GM23338 (cell line): ENCODE data around the gene ZFAND6. TPM values are rescaled to one million over a fixed set of nuclear protein-coding genes. Genes with fewer than 3 reads are reported as not detected.
"Not testable (repeated sequence)": the region's sequence is repeated elsewhere in the genome, so short reads cannot be mapped to it uniquely, and the experiment has no call there.

Experiments used
- ATAC-seq: fragments of 200-7000 bp; cut with Tn5 transposase; 3 replicates; pipeline ENCODE4 v1.9.1; 2020
- DNase-seq: peaks from one replicate; pipeline ENCODE4 v3.0.0-alpha.2; 2015; ENCODE audit warnings: low spot score
- H2AFZ ChIP-seq: fragments of 200-600 bp; sonication (generic); 2 replicates; pipeline ENCODE4 v1.8.0; 2016; ENCODE audit warnings: antibody characterized with exemption, mild to moderate bottlenecking, moderate library complexity
- H3F3A ChIP-seq: fragments of 200-600 bp; sonication (generic); replicated peaks from 2 replicates; pipeline ENCODE4 v1.8.0; 2017; ENCODE audit warnings: antibody characterized with exemption, mixed run types, low read depth
- H3K27ac ChIP-seq: fragments of 200-600 bp; sonication (generic); 2 replicates; pipeline ENCODE4 v1.6.1; 2016; ENCODE audit warnings: low read depth
- H3K27me3 ChIP-seq: fragments of 200-600 bp; sonication (generic); 2 replicates; pipeline ENCODE4 v1.8.0; 2016; ENCODE audit warnings: mild to moderate bottlenecking, mixed run types, moderate library complexity; ENCODE audit not compliant: insufficient read depth
- H3K36me3 ChIP-seq: fragments of 200-600 bp; sonication (generic); 2 replicates; pipeline ENCODE4 v1.8.0; 2016; ENCODE audit warnings: mild to moderate bottlenecking; ENCODE audit not compliant: insufficient read depth
- H3K4me1 ChIP-seq: fragments of 200-600 bp; sonication (generic); 2 replicates; pipeline ENCODE4 v1.8.0; 2016; ENCODE audit warnings: mild to moderate bottlenecking, moderate library complexity; ENCODE audit not compliant: insufficient read depth
- H3K4me2 ChIP-seq: fragments of 200-600 bp; sonication (generic); 2 replicates; pipeline ENCODE4 v1.7.1; 2017; ENCODE audit warnings: mixed run types
- H3K4me3 ChIP-seq: fragments of 200-600 bp; sonication (generic); 2 replicates; pipeline ENCODE4 v1.6.1; 2016; ENCODE audit warnings: mixed run types
- H3K79me2 ChIP-seq: fragments of 200-600 bp; sonication (generic); replicated peaks from 2 replicates; pipeline ENCODE4 v1.8.0; 2017; ENCODE audit warnings: mild to moderate bottlenecking; ENCODE audit not compliant: insufficient read depth
- H3K9me2 ChIP-seq: fragments of 200-600 bp; sonication (generic); 2 replicates; pipeline ENCODE4 v1.8.0; 2017; ENCODE audit not compliant: insufficient read depth
- H4K20me1 ChIP-seq: fragments of 200-600 bp; sonication (generic); replicated peaks from 2 replicates; pipeline ENCODE4 v1.8.0; 2017; ENCODE audit warnings: mild to moderate bottlenecking; ENCODE audit not compliant: insufficient read depth
- H3K27ac Mint-ChIP-seq: 2 replicates; pipeline ENCODE4 v1.8.0; 2020; ENCODE audit warnings: inconsistent platforms, mild to moderate bottlenecking, moderate library complexity, mixed read lengths
- H3K27me3 Mint-ChIP-seq: 3 replicates; pipeline ENCODE4 v1.8.0; 2022; ENCODE audit warnings: low read depth, mild to moderate bottlenecking, moderate library complexity, mixed read lengths, inconsistent platforms; ENCODE audit not compliant: insufficient read depth, poor library complexity
- H3K36me3 Mint-ChIP-seq: 3 replicates; pipeline ENCODE4 v1.8.0; 2021; ENCODE audit warnings: low read depth, mild to moderate bottlenecking, inconsistent platforms, moderate library complexity, mixed read lengths
- H3K4me1 Mint-ChIP-seq: 3 replicates; pipeline ENCODE4 v1.8.0; 2020; ENCODE audit warnings: mild to moderate bottlenecking, inconsistent platforms, mixed read lengths
- H3K4me3 Mint-ChIP-seq: 3 replicates; pipeline ENCODE4 v1.8.0; 2021; ENCODE audit warnings: moderate library complexity, mild to moderate bottlenecking, inconsistent platforms, mixed read lengths
- H3K9me3 Mint-ChIP-seq: 3 replicates; pipeline ENCODE4 v1.8.0; 2020; ENCODE audit warnings: moderate library complexity, mild to moderate bottlenecking, inconsistent platforms, mixed read lengths
- ETS1 ChIP-seq: IDR thresholded peaks from 2 replicates; pipeline ENCODE4 v1.6.1; 2016; ENCODE audit warnings: antibody characterized with exemption
- EZH2 ChIP-seq: fragments of 200-600 bp; sonication (generic); IDR thresholded peaks from one replicate; pipeline ENCODE4 v1.8.0; 2017; ENCODE audit warnings: antibody characterized with exemption, mild to moderate bottlenecking, low read depth; ENCODE audit not compliant: unreplicated experiment
- JUNB ChIP-seq: IDR thresholded peaks from one replicate; pipeline ENCODE4 v1.6.1; 2016; ENCODE audit warnings: antibody characterized with exemption; ENCODE audit not compliant: unreplicated experiment
- POLR2AphosphoS5 ChIP-seq: IDR thresholded peaks from 2 replicates; pipeline ENCODE4 v1.6.1; 2016; ENCODE audit warnings: antibody characterized with exemption, low read depth
- REST ChIP-seq: IDR thresholded peaks from one replicate; pipeline ENCODE4 v1.6.1; 2018; ENCODE audit warnings: antibody characterized with exemption; ENCODE audit not compliant: unreplicated experiment
- STAT1 ChIP-seq: IDR thresholded peaks from one replicate; pipeline ENCODE4 v1.6.1; 2016; ENCODE audit warnings: antibody characterized with exemption; ENCODE audit not compliant: unreplicated experiment
- ZNF331 ChIP-seq: fragments of 250-450 bp; sonication (Bioruptor Pico); IDR thresholded peaks from 2 replicates; pipeline ENCODE4 v1.5.0; 2020; ENCODE audit warnings: low read depth, mild to moderate bottlenecking, moderate library complexity
- polyA plus RNA-seq: library from polyadenylated mRNA; unstranded; fragments of >200 nt; fragmentation: Nextera tagmentation; extraction: Ambion mirVana; gene quantifications from 2 replicates; pipeline ENCODE4 v1.2.1, GENCODE V29; 2016
- total RNA-seq: library from RNA; depleted of rRNA; stranded (reverse); fragments of >200 nt; shearing (Covaris generic); gene quantifications from 2 replicates; pipeline ENCODE4 v1.2.3, GENCODE V29; 2014

The ZFAND6 gene
- total and polyA plus RNA-seq, 2 experiments from 2014 or later, result 205 to 292 TPM

- Mint-ChIP-seq H3K4me1 (peaks cover 35% of the 10 kb centered on the region), H3K27ac (no peak overlapping the region), H3K36me3 (peaks cover 5% of the 10 kb centered on the region; the same call in 1 of the 3 replicates), H3K4me3 (no peak overlapping the region; the same call in 2 of the 3 replicates), H3K9me3 (no peaks in the 10 kb centered on the region; the same call in 2 of the 3 replicates), H3K27me3 (peaks cover 19% of the 10 kb centered on the region)
- H3K79me2 ChIP-seq, result no peaks in the 10 kb centered on the region; the same call in 1 of the 2 replicates
- peaks cover 23% of the 10 kb centered on the region for H3K4me1 ChIP-seq
- DNase-seq (no peak), ATAC-seq (no peak)
- H3F3A ChIP-seq, result peaks cover 5% of the 10 kb centered on the region; the same call in 1 of the 2 replicates
- no peak overlapping the region for H3K4me3 ChIP-seq
- H3K36me3 ChIP-seq, result no peaks in the 10 kb centered on the region; the same call in 1 of the 2 replicates
- no peak overlapping the region for H3K27ac ChIP-seq
- H4K20me1 ChIP-seq, result no peaks in the 10 kb centered on the region; the same call in 1 of the 2 replicates
- no peak overlapping the region for H2AFZ ChIP-seq
- 0 out of 2 replicates have a peak, but pooled peaks cover 7% of the 10 kb centered on the region for H3K27me3 ChIP-seq
- H3K4me2 ChIP-seq, result no peak overlapping the region
- H3K9me2 ChIP-seq, result no peaks in the 10 kb centered on the region
- TF ChIP-seq STAT1 (no peak), ETS1 (no peak), POLR2AphosphoS5 (no peak), ZNF331 (CRISPR knock-in tag) (no peak), REST (no peak), JUNB (no peak), EZH2 (no peak)
These were observed 95.5 kb downstream of the ZFAND6 start for GRCh38 chr15:80155001-80155377.

- not testable (repeated sequence) for H3K27ac ChIP-seq, H3K27me3 ChIP-seq, H3K36me3 Mint-ChIP-seq, H3K4me2 ChIP-seq, H4K20me1 ChIP-seq, H3K79me2 ChIP-seq, H3K36me3 ChIP-seq, H2AFZ ChIP-seq, H3K9me2 ChIP-seq, H3K27ac Mint-ChIP-seq, H3K4me3 ChIP-seq, DNase-seq, H3K9me3 Mint-ChIP-seq, H3F3A ChIP-seq, H3K4me3 Mint-ChIP-seq, ATAC-seq
- Mint-ChIP-seq H3K4me1 (peaks cover 35% of the 10 kb centered on the region), H3K27me3 (peaks cover 19% of the 10 kb centered on the region)
- peaks cover 23% of the 10 kb centered on the region for H3K4me1 ChIP-seq
These were observed 96.1 kb downstream of the ZFAND6 start for GRCh38 chr15:80155378-80156175.
